ENCODE data around the gene NID2. TPM values are rescaled to one million over a fixed set of nuclear protein-coding genes. Genes with fewer than 3 reads are reported as not detected.

NID2 gene
- total and polyA plus RNA-seq, 4 donors = 2.3 to 23.3 (median 10.1) TPM

DNA sequence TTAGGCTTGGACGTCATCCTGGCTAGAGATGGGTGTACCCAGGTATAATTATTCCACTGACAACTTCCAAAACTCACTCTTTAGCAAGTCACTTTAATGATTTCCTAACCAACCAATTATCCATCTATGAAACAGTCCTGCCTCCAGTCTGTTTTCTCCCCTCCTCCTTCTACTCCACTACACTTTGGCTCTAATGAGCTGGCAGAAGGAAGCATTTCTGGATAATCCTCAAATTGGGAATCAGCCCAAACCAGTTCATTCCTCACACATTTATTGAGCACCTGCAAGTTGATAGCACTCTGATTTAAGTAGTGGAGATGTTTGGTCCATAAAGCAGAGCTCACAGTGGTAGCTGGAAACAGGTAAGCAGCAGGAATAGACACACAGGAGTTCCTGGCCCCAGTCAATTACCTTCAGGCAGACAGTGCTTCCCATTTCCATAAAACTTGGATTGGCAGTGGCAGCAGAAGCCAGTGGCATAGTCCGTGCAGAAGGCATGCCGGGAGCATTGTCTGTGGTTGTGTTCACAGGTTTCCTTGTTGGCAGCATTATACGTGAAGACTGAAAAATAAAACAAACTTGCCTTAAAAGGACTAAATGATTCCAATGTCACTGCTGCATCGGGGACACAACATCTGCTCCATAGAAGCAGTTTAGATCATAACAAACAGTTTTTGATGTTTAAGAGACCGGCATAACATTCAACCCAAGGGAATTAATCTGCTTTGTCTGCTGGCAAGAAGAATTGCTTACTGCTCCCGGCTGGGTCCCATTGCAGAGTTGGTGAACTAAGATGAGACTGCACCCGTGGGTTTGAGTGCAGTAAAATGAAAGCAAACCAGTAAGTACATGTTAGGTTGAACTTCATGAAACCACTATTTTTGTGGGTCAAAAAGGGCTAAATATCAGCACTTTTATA lies 26.2 kb downstream of the NID2 start:
- TF ChIP-seq YY1 (IDR thresholded peaks at IDR 0.05) (no peak), RAD21 (IDR thresholded peaks at IDR 0.05) (no peak), EGR1 (IDR thresholded peaks at IDR 0.05; ENCODE audit: low read depth in 2 of 2) (no peak), JUND (IDR thresholded peaks at IDR 0.05) (no peak), NR2F2 (IDR thresholded peaks at IDR 0.05) (no peak), FOXA1 (IDR thresholded peaks at IDR 0.05) (no peak), GABPA (IDR thresholded peaks at IDR 0.05 in 1 of 2, conservative IDR thresholded peaks at IDR 0.05 in 1 of 2) (no peak), HNF4G (IDR thresholded peaks at IDR 0.05) (no peak), SP1 (IDR thresholded peaks at IDR 0.05) (no peak), FOXA2 (IDR thresholded peaks at IDR 0.05) (no peak), RXRA (IDR thresholded peaks at IDR 0.05) (no peak), TAF1 (conservative IDR thresholded peaks at IDR 0.05) (no peak)
- TF ChIP-seq, protein P1, sequence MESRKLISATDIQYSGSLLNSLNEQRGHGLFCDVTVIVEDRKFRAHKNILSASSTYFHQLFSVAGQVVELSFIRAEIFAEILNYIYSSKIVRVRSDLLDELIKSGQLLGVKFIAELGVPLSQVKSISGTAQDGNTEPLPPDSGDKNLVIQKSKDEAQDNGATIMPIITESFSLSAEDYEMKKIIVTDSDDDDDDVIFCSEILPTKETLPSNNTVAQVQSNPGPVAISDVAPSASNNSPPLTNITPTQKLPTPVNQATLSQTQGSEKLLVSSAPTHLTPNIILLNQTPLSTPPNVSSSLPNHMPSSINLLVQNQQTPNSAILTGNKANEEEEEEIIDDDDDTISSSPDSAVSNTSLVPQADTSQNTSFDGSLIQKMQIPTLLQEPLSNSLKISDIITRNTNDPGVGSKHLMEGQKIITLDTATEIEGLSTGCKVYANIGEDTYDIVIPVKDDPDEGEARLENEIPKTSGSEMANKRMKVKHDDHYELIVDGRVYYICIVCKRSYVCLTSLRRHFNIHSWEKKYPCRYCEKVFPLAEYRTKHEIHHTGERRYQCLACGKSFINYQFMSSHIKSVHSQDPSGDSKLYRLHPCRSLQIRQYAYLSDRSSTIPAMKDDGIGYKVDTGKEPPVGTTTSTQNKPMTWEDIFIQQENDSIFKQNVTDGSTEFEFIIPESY (IDR thresholded peaks at IDR 0.05) = no peak
- TF ChIP-seq, protein P2, sequence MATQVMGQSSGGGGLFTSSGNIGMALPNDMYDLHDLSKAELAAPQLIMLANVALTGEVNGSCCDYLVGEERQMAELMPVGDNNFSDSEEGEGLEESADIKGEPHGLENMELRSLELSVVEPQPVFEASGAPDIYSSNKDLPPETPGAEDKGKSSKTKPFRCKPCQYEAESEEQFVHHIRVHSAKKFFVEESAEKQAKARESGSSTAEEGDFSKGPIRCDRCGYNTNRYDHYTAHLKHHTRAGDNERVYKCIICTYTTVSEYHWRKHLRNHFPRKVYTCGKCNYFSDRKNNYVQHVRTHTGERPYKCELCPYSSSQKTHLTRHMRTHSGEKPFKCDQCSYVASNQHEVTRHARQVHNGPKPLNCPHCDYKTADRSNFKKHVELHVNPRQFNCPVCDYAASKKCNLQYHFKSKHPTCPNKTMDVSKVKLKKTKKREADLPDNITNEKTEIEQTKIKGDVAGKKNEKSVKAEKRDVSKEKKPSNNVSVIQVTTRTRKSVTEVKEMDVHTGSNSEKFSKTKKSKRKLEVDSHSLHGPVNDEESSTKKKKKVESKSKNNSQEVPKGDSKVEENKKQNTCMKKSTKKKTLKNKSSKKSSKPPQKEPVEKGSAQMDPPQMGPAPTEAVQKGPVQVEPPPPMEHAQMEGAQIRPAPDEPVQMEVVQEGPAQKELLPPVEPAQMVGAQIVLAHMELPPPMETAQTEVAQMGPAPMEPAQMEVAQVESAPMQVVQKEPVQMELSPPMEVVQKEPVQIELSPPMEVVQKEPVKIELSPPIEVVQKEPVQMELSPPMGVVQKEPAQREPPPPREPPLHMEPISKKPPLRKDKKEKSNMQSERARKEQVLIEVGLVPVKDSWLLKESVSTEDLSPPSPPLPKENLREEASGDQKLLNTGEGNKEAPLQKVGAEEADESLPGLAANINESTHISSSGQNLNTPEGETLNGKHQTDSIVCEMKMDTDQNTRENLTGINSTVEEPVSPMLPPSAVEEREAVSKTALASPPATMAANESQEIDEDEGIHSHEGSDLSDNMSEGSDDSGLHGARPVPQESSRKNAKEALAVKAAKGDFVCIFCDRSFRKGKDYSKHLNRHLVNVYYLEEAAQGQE (IDR thresholded peaks at IDR 0.05) = no peak
- TF ChIP-seq, protein P3, sequence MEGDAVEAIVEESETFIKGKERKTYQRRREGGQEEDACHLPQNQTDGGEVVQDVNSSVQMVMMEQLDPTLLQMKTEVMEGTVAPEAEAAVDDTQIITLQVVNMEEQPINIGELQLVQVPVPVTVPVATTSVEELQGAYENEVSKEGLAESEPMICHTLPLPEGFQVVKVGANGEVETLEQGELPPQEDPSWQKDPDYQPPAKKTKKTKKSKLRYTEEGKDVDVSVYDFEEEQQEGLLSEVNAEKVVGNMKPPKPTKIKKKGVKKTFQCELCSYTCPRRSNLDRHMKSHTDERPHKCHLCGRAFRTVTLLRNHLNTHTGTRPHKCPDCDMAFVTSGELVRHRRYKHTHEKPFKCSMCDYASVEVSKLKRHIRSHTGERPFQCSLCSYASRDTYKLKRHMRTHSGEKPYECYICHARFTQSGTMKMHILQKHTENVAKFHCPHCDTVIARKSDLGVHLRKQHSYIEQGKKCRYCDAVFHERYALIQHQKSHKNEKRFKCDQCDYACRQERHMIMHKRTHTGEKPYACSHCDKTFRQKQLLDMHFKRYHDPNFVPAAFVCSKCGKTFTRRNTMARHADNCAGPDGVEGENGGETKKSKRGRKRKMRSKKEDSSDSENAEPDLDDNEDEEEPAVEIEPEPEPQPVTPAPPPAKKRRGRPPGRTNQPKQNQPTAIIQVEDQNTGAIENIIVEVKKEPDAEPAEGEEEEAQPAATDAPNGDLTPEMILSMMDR (IDR thresholded peaks at IDR 0.05; ENCODE audit: low read depth, low read length, missing input control) = no peak
- TF ChIP-seq, protein P4, sequence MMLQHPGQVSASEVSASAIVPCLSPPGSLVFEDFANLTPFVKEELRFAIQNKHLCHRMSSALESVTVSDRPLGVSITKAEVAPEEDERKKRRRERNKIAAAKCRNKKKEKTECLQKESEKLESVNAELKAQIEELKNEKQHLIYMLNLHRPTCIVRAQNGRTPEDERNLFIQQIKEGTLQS (IDR thresholded peaks at IDR 0.05) = no peak
- TF ChIP-seq, protein P5, sequence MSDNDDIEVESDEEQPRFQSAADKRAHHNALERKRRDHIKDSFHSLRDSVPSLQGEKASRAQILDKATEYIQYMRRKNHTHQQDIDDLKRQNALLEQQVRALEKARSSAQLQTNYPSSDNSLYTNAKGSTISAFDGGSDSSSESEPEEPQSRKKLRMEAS (IDR thresholded peaks at IDR 0.05) = no peak
- no peak overlapping the region for H3K4me3 ChIP-seq (ENCODE audit: low read depth in 1 of 3, low read length in 3 of 3)
- no peak overlapping the region for H3K27ac ChIP-seq (ENCODE audit: low read depth in 1 of 2, low read length in 2 of 2)
- no peaks in the 10 kb centered on the region for H3K36me3 ChIP-seq (ENCODE audit: control insufficient read depth in 4 of 4, insufficient read depth in 3 of 4, low read depth in 1 of 4, low read length in 3 of 4)
- H3K9ac ChIP-seq (ENCODE audit: low read depth in 1 of 2, low read length in 2 of 2) = no peak overlapping the region
- H3K9me3 ChIP-seq (ENCODE audit: control insufficient read depth in 4 of 4, low read length in 3 of 4) = peaks cover 0 to 4% (median 0%) of the 10 kb centered on the region in 4 donors
- DNase-seq (ENCODE audit: low spot score) = no peak
- no peaks in the 10 kb centered on the region for H3K4me1 ChIP-seq (ENCODE audit: control insufficient read depth in 4 of 4, insufficient read depth in 4 of 4, low read length in 3 of 4)
- H3K27me3 ChIP-seq (ENCODE audit: control insufficient read depth in 4 of 4, insufficient read depth in 4 of 4, low read length in 3 of 4) = no peaks in the 10 kb centered on the region
- WGBS = 67% methylated on average over 8 of the region's 8 CpGs

All from liver (tissue), 9 donors.